A673 (cell line): ENCODE results near the gene NCKAP5. TPM values are rescaled to one million over a fixed set of nuclear protein-coding genes. Genes with fewer than 3 reads are reported as not detected.
A peak's percentile ranks its signal among the peaks of the same experiment; 100 is the strongest.

Source experiments
- BruUV-seq: library from RNA; stranded (reverse); fragments of 400-500 nt; replicated peaks from 2 replicates; lab custom pipeline; 2021; lab: Mats Ljungman, UMichigan
- CTCF ChIA-PET: fragments of 300-600 bp; sonication (Branson Sonifier 250); formaldehyde crosslinking; loops from one replicate; lab custom pipeline; 2022; ENCODE audit warnings: antibody characterized with exemption; lab: Charles Lee
- POLR2A ChIA-PET: fragments of 300-600 bp; sonication (Branson Sonifier 250); formaldehyde crosslinking; loops from one replicate; lab custom pipeline; 2022; ENCODE audit warnings: antibody characterized with exemption; ENCODE audit not compliant: low non-redundant PET; lab: Charles Lee
- DNase-seq: peaks from one replicate; pipeline ENCODE4 v3.0.0-alpha.2; 2015; ENCODE audit warnings: low spot score
- H3K27ac ChIP-seq: fragments of 200-600 bp; sonication (generic); 2 replicates; pipeline ENCODE4 v1.5.1; 2016; ENCODE audit warnings: mixed run types, low read depth, mild to moderate bottlenecking, mixed read lengths, antibody characterized with exemption, low read length; ENCODE audit not compliant: poor library complexity, severe bottlenecking
- H3K27me3 ChIP-seq: fragments of 200-600 bp; sonication (generic); replicated peaks from 2 replicates; pipeline ENCODE4 v1.6.1; 2017; ENCODE audit warnings: mixed run types, low read depth, mild to moderate bottlenecking, mixed read lengths, antibody characterized with exemption, low read length; ENCODE audit not compliant: insufficient read depth, poor library complexity
- H3K36me3 ChIP-seq: fragments of 200-600 bp; sonication (generic); 2 replicates; pipeline ENCODE4 v1.6.1; 2016; ENCODE audit warnings: mixed run types, mild to moderate bottlenecking, mixed read lengths, antibody characterized with exemption, low read length; ENCODE audit not compliant: insufficient read depth, poor library complexity, severe bottlenecking
- H3K4me1 ChIP-seq: fragments of 200-600 bp; sonication (generic); 2 replicates; pipeline ENCODE4 v1.6.1; 2017; ENCODE audit warnings: mixed run types, mild to moderate bottlenecking, mixed read lengths, antibody characterized with exemption, low read length; ENCODE audit not compliant: insufficient read depth, poor library complexity, severe bottlenecking
- H3K4me3 ChIP-seq: fragments of 200-600 bp; sonication (generic); 2 replicates; pipeline ENCODE4 v1.5.1; 2016; ENCODE audit warnings: low read depth, mixed run types, mild to moderate bottlenecking, mixed read lengths, low read length; ENCODE audit not compliant: poor library complexity, severe bottlenecking
- H3K9me3 ChIP-seq: fragments of 200-600 bp; sonication (generic); 2 replicates; pipeline ENCODE4 v1.6.1; 2016; ENCODE audit warnings: mixed run types, low read depth, mild to moderate bottlenecking, mixed read lengths, antibody characterized with exemption, low read length; ENCODE audit not compliant: poor library complexity, severe bottlenecking
- CTCF ChIP-seq: fragments of 300-800, 200-600 bp; sonication (generic); conservative IDR thresholded peaks from 2 replicates; pipeline ENCODE4 v1.5.1; 2017; ENCODE audit warnings: low read depth, mild to moderate bottlenecking, antibody characterized with exemption, low read length, moderate library complexity, mixed read lengths
- EZH2 ChIP-seq: fragments of 200-600 bp; sonication (generic); IDR thresholded peaks from 2 replicates; pipeline ENCODE4 v1.6.1; 2017; ENCODE audit warnings: borderline replicate concordance, low read depth, mild to moderate bottlenecking, mixed read lengths, antibody characterized with exemption, low read length; ENCODE audit not compliant: poor library complexity, severe bottlenecking
- intact Hi-C: fragments of 100-400 bp; cut with micrococcal nuclease; formaldehyde crosslinking; loops from one replicate; pipeline ENCODE4 v1.10.0; 2022; ENCODE audit not compliant: unreplicated experiment
- total RNA-seq: library from RNA; stranded (reverse); gene quantifications from 2 replicates; pipeline ENCODE4 v1.2.3, GENCODE V29; 2021

NCKAP5 gene
- total RNA-seq, 1 experiment from 2014 or later = 26.6 TPM

GRCh38 chr2:133249362-133249761, 318.9 kb downstream of the NCKAP5 start:
- no peak for DNase-seq
- H3K36me3 ChIP-seq = no peaks in the 10 kb centered on the region
- CTCF ChIA-PET = no interaction called here
- no peak overlapping the region for H3K4me3 ChIP-seq
- intact Hi-C loops = no loop called here
- no peaks in the 10 kb centered on the region for H3K27me3 ChIP-seq
- POLR2A ChIA-PET = no interaction called here
- TF ChIP-seq CTCF (no peak), EZH2 (no peak)
- BruUV-seq = no TSS peak
- H3K4me1 ChIP-seq = peaks cover 26% of the 10 kb centered on the region
- no peaks in the 10 kb centered on the region for H3K9me3 ChIP-seq
- H3K27ac ChIP-seq = no peak overlapping the region

GRCh38 chr2:133248264-133248663, 320.0 kb downstream of the NCKAP5 start:
- H3K27me3 ChIP-seq = no peaks in the 10 kb centered on the region
- peaks cover 34% of the 10 kb centered on the region for H3K4me1 ChIP-seq
- no peak for TF ChIP-seq CTCF
- TF ChIP-seq EZH2 = no peak
- no peak for DNase-seq
- no peaks in the 10 kb centered on the region for H3K9me3 ChIP-seq
- no TSS peak for BruUV-seq
- POLR2A ChIA-PET = no interaction called here
- no peaks in the 10 kb centered on the region for H3K36me3 ChIP-seq
- CTCF ChIA-PET = interaction anchor here (0.5 kb wide), 1 partner anchor 234 kb away, joined by 3 read pairs; no protein-coding TSS in a partner anchor
- intact Hi-C loops = no loop called here
- H3K4me3 ChIP-seq = no peak overlapping the region
- H3K27ac ChIP-seq = no peak overlapping the region

- Histone ChIP-seq H3K27me3 (no peaks in the 10 kb centered on the region), H3K9me3 (no peaks in the 10 kb centered on the region), H3K36me3 (no peaks in the 10 kb centered on the region), H3K27ac (peak overlapping the region; percentile 48), H3K4me1 (peaks cover 41% of the 10 kb centered on the region), H3K4me3 (no peak overlapping the region)
- TF ChIP-seq EZH2 = no peak
- TF ChIP-seq CTCF = no peak
- BruUV-seq = no TSS peak
- CTCF ChIA-PET = no interaction called here
- intact Hi-C loops = no loop called here
- DNase-seq = peak; percentile 71
- POLR2A ChIA-PET = no interaction called here
Observed at GRCh38 chr2:133247631-133248030, 320.6 kb downstream of the NCKAP5 start.
